ENCODE measurements around the gene LPP. TPM values are rescaled to one million over a fixed set of nuclear protein-coding genes. Genes with fewer than 3 reads are reported as not detected.

Gene LPP
- total and polyA plus RNA-seq, 2 of the 13 experiments (the other 11 are each of a cell fraction or from before 2014, with no cell fraction given) = 19.2 to 29.9 TPM

- TF ChIP-seq MXD1 (CRISPR knock-in tag; IDR thresholded peaks at IDR 0.05) = no peak
- TF ChIP-seq ZNF432 (CRISPR knock-in tag; IDR thresholded peaks at IDR 0.05; ENCODE audit: borderline replicate concordance) = no peak
- TF ChIP-seq EHMT2 (IDR thresholded peaks at IDR 0.05; ENCODE audit: borderline replicate concordance, low read depth, low read length) = no peak
- no peak for TF ChIP-seq XRCC5 (optimal IDR thresholded peaks at IDR 0.05; ENCODE audit: low read length)
- no peak for TF ChIP-seq ZNF761 (CRISPR knock-in tag; conservative IDR thresholded peaks at IDR 0.05)
- TF ChIP-seq RFX5 (IDR thresholded peaks at IDR 0.05; ENCODE audit: low read depth, low read length) = no peak
- TF ChIP-seq ELF3 (CRISPR knock-in tag; IDR thresholded peaks at IDR 0.05) = peak; percentile 61; the same call in 1 of the 2 replicates
- peak; percentile 45; the same call in 1 of the 2 replicates for TF ChIP-seq GABPB1 (CRISPR knock-in tag; IDR thresholded peaks at IDR 0.05)
- no peak for TF ChIP-seq ZNF407 (CRISPR knock-in tag; IDR thresholded peaks at IDR 0.05; ENCODE audit: not compliant biosample characterization)
- no peak for TF ChIP-seq CCAR2 (optimal IDR thresholded peaks at IDR 0.05; ENCODE audit: low read depth, low read length)
- no peak for TF ChIP-seq MXD4 (CRISPR knock-in tag; IDR thresholded peaks at IDR 0.05)
- 0 out of 2 replicates have a peak, but pooled peaks have one; percentile 68 for TF ChIP-seq KAT7 (CRISPR knock-in tag; IDR thresholded peaks at IDR 0.05; ENCODE audit: borderline replicate concordance)
- TF ChIP-seq ZNF556 (CRISPR knock-in tag; IDR thresholded peaks at IDR 0.05; ENCODE audit: borderline replicate concordance) = no peak
- no peak for TF ChIP-seq CERS6 (CRISPR knock-in tag; IDR thresholded peaks at IDR 0.05)
- TF ChIP-seq THAP7 (CRISPR knock-in tag; IDR thresholded peaks at IDR 0.05) = no peak
- no peak for TF ChIP-seq IRX3 (CRISPR knock-in tag; IDR thresholded peaks at IDR 0.05; ENCODE audit: borderline replicate concordance, low read depth)
- TF ChIP-seq RFXAP (CRISPR knock-in tag; IDR thresholded peaks at IDR 0.05; ENCODE audit: borderline replicate concordance) = no peak
- no peak for TF ChIP-seq ZNF607 (CRISPR knock-in tag; IDR thresholded peaks at IDR 0.05; ENCODE audit: borderline replicate concordance)
These were observed 558.4 kb downstream of the LPP start (continued) for GRCh38 chr3:188712248-188712924.
